HK-2 (cell line): Measurements from ENCODE around the gene LARP4.
"Not testable (repeated sequence)": the region's sequence is repeated elsewhere in the genome, so short reads cannot be mapped to it uniquely, and the experiment has no call there.

Experiments used
- DNase-seq: peaks from one replicate; pipeline ENCODE4 v3.0.0-alpha.2; 2018; ENCODE audit not compliant: unreplicated experiment

LARP4 gene

DNA sequence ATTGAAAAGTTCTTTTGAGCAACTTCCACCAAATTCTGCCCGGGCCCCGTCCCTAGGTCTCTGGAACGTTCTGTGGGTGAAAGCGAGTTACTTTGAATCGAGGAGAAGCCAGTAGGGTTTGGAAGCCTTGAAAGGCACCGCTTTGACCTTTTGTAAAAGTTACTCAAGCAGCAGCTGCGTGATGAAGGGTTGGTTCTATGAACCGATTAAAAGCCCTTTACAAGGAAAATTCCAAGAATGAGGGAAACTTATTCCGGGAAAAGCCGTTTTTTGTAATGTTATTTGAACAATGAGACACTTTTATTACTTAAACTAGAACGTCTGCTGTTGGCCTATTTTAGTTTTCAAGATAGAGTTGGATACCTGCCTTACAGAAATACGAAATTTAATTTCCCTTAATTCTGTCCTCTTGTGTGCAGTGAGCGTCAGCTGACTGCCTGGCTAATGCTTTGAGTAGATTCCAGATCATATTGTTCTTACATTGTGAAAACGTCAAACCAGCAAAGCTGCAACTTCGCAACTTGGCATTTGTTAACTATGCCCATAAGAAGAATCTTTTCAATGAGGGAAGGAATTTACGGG, 906 bp downstream of the LARP4 start:
- no peak for DNase-seq

GRCh38 chr12:50402264-50403000, 1.7 kb downstream of the LARP4 start:
- no peak for DNase-seq

DNA sequence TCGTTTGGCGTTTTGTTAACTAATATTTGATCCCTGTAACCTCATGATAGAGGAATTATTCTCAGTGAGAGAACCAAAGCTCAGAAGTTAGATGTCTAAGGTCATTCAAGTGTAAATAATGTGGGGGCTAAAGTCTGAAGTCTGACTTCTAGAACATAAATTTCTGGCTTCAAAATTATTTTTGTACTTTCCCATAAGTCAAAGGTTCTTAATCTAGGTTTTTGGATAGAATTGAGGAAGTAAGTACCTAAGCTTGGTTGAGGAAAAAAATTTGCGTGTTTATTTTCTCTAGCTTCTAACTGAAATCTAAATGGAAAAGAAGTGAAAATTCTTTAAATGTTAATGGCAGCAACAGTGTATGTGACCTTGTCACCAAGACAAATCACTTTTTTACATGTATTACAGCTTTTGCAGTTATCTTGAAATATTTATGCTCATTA, 2.3 kb downstream of the LARP4 start:
- no peak for DNase-seq

GRCh38 chr12:50404307-50404706, 3.6 kb downstream of the LARP4 start:
- no peak for DNase-seq

GRCh38 chr12:50411051-50411660, 10.5 kb downstream of the LARP4 start:
- DNase-seq, result no peak

GRCh38 chr12:50415899-50416479, 15.3 kb downstream of the LARP4 start:
- DNase-seq, result no peak

DNA sequence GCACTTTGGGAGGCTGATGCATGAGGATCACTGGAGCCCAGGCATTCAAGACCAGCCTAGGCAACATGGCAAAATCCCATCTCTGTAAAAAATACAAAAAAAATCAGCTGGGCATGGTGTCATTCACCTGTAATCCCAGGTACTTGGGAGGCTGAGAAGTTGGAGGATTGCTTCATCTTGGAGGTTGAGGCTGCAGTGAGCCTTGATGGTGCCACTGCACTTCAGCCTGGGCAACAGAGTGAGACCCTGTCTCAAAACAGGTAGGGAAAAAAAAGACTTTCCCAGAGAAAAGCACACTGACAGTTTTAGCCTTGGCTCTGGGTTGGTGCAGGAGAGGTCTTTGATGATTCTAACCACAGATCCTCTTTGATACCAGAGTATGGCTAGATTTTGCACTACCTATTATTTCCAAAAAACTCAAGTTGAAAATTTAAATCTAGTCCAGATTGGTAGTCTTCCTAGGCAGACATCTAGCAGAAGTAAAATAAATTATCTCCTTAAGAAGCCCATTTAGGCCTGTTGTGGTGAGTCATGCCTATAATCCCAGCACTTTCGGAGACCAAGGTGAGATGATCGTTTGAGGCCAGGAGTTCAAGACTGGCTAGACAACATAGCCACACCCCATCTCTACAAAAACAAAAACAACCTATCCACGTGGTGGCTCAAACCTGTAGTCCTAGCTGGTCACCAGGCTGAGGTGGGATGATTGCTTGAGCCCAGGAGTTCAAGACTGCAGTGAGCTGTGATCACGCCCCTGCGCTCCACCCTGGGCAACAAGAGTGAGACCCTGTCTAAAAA, 18.6 kb downstream of the LARP4 start:
- no peak for DNase-seq

GRCh38 chr12:50422855-50423254, 22.2 kb downstream of the LARP4 start:
- not testable (repeated sequence) for DNase-seq

- DNase-seq, result not testable (repeated sequence)
These were observed 22.7 kb downstream of the LARP4 start for GRCh38 chr12:50423342-50423741.

- DNase-seq, result no peak
These were observed 25.0 kb downstream of the LARP4 start for GRCh38 chr12:50425589-50426258.

DNA sequence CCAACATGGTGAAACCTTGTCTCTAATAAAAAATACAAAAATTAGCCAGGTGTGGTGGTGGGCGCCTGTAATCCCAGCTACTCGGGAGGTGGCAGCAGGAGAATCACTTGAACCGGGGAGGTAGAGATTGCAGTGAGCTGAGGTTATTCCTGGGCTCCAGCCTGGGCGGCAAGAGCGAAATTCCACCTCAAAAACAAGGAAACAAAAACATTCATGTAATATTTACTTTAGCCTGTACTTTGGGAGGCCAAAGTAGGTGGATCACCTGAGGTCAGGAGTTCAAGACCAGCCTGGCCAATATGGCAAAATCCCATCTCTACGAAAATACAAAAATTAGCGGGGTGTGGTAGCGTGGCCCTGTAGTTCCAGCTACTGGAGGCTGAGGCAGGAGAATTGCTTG, 31.0 kb downstream of the LARP4 start:
- DNase-seq, result not testable (repeated sequence)

DNA sequence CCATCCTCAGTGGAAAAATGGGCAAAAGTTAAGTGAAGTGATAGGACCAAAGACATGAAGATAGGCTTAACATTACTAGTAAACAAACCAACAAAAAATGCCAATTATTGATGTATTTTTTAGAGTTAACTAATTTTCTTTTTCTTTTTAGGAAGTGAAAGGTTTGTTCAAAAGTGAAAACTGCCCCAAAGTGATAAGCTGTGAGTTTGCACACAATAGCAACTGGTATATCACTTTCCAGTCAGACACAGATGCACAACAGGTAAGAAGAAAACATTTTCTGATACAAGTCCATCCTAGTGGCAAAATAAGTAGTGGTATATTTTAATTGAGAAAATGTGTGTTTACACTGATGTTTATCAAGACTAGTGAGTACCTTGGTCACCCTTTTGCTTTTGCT, 39.6 kb downstream of the LARP4 start:
- DNase-seq, result no peak

DNA sequence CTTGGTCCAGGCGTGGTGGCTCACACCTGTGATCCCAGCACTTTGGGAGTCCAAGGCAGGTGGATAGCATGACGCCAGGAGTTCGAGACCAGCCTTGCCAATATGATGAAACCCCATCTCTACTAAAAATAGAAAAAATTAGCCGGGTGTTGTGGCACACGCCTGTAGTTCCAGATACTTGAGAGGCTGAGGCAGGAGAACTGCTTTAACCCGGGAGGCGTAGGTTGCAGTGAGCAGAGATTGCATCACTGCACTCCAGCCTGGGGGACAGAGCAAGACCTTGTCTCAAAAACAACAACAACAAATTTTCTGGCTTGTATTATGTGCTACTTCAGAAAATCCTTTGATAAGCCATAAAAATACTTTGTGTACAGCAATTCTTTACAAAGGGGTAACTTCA, 41.1 kb downstream of the LARP4 start:
- DNase-seq, result no peak

DNA sequence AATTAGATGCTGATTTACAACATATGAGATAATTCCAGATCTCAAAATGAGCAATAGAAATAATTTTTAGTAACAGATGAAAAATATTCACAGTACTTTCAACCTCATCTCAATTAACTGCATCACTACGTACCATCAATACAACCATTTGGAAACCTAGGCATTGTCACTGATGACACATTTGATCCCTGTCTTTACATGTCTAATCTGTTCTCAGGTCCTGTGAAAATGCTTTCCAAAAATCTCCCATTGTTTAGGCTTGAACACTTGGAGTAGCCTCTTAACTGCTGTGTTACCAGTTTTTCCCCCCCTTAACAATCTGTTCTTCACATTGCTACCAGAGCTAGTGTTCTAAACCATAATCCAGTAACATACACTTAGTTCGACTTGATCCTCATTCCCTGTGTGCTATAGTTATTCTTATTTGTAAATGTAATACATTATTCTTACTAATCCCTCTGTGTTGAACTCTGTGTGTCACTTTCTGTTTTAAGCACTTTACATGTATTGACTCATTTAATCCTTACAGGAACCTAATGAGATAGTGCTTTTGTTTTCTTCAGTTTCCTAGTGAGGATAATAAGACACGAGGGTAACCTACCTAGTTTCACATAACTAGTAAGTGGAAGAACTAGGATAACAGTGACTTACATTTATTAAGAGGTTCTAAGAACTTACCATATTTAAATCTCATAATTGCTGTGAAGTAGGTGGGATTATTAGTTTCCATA, 41.7 kb downstream of the LARP4 start:
- DNase-seq, result no peak

- DNase-seq, result not testable (repeated sequence)
These were observed 49.0 kb downstream of the LARP4 start for GRCh38 chr12:50449671-50450070.

GRCh38 chr12:50452795-50453194, 52.1 kb downstream of the LARP4 start:
- DNase-seq, result no peak

DNA sequence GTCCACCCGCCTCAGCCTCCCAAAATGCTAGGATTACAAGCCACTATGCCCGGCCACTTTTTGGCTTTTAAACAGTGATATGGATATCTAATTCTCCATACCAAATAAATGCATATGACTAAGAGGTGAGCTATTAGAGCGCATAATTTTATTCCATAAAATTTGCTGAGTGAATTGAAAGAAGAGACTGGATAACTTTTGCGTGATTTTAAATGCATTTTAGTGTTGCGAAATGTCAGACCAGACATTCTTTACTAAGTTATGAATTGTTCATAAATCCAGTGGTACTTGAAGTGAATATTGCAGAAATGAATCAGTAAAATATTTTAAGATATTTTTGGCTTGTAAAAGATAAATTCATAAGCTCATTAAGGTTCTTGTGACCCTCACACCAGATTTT, 53.2 kb downstream of the LARP4 start:
- no peak for DNase-seq

DNA sequence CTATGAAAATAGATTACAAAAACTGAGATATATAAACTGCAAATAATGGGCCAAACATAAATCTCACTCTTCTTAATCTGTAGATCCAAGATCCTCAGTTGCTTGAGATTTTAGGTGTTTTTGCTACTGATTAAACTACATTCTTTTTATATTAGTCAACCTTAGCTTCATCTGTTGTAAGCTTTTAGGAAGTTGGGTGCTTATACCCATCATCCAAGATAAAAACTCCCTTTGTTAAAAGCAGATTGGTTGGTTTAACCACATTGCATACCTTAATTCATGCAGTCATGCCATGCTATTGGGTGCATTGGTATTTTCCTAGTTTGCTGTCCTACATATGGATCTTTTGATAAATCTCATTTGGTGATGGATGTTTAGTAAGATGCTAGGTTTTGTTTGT, 57.9 kb downstream of the LARP4 start:
- no peak for DNase-seq

DNA sequence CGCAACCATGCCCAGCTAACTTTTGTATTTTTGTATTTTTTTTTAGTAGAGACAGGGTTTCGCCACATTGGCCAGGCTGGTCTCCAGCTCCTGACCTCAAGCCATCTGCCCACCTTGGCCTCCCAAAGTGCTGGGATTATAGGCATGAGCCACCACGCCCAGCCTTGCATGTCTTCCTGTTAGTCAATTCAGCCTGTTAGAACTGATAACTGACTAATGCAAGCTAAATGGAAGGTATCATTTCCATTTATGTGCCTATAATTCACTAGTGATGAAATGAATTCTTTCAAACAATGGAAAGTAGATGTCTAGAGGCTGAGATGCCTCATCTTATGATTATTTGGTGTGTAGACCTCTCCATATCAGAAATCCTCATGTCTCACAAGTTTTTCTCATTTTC, 66.8 kb downstream of the LARP4 start:
- DNase-seq, result no peak

DNA sequence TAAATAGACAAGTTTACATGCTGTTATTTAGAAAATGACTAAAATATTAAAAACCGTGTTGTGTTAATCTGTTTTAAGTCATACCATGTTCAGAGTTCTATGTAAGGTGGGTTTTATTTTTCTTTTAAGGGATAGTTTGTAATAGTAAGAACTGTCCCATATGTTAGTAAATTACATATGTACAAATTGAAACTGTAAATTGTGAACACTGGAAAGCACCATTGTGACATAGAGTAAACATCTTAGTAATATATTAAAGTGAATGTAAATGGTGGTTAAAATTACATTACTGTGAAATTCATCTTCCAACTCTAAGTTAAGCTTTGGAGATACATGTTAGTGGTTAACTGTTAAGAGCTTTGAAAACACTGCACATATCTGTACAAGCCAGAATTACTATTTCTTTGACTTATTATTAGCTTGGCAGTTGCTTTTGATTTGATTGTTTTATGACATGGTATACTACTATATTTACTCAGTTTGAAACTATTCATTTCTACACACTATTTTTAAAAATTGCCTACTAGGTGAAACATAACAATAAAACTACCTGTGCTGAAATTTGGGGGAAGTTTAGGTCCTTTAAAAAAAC, 76.7 kb downstream of the LARP4 start:
- no peak for DNase-seq
